HG02884 (cell line): ENCODE measurements around the gene LAMA5.

ENCODE experiments used
- ATAC-seq: cut with Tn5 transposase; IDR thresholded peaks from one replicate; pipeline ENCODE4 v1.9.1; 2021; ENCODE audit warnings: mild to moderate bottlenecking, moderate library complexity; ENCODE audit not compliant: unreplicated experiment

LAMA5 gene

DNA sequence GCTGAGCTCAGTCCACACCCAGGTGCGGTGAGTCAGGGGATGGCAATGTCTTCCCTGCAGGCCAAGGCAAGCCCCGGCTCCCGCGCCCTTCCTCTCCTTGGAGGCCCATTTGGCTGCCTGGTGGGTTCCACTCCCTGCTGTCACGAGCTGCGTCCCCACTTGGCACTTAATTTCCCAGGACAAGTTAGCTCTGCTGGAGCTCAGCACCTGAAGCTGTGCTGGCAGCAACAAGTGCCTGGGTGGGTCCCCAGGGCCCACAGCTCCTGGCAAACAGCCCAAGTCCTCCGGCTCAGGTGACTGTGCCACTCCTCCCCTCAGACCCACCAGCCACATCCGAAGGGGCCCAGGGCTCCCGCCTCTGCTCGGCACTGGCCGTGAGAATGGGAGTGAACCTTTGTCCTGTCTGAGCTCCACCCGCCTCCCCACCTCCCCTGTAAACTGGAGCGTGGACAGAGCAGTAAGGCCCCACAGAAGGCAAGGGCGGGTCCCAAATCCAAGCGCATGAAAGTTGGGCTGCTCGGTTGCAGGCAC lies 16.9 kb downstream of the LAMA5 start:
- no peak for ATAC-seq

DNA sequence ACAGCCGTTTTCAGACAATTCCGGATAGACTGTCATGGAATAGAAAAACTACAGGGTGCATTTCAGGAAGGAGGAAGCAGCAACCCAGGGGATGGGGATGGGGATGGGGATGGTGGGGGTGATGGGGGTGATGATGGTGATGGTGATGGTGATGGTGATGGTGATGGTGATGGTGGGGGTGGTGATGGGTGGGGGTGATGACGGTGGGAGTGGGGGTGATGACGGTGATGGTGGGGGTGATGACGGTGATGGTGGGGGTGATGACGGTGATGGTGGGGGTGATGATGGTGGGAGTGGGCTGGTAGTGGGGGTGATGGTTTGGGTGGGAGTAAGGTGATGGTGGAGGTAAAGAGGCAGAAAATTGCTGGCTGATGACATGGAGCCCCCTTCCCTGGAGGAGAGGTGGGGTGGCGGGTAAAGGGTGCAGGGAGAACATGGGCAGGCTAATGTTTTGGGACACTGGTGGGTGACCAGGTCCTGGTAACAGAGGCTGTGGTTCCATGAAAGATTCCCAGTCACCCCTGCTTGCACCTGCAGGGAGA lies 17.5 kb downstream of the LAMA5 start:
- no peak for ATAC-seq

DNA sequence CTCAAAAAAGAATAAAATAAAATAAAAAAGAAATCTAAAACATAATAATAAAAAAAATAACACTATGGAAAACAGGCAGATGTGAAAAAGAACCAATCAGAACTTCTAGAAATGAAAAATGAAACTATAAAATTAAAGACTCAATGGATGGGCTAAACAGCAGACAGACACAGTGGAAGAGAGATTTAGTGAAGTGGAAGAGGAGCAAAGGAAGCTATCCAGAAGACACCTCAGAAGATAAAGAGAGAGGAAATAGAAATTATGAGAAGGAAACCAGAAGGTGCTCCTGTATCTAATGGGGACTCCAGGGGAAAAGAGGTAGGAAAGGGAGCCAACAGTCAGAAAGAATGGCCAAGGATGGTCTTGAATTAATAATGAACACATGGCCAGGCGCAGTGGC lies 18.5 kb downstream of the LAMA5 start:
- no peak for ATAC-seq

DNA sequence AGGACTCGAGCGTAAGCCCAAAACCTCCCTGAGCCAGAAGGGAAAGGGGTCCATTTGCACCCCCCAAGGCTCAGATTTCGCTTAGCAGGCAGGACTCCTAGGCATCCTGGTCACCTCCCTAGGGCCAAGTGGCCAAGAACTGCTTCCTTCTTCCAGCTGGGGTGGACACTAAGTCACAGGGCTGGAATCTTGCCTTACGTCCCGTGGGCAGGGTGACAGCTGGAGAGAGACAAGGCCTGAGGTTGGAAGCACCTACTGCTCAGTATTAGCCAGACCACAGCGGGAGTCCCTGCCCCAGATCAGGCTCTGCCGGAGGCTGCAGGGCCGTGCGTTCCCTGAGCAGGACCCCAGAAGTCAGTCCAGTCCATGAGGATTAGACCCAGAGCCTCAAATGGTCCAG lies 19.7 kb downstream of the LAMA5 start:
- ATAC-seq, result no peak

DNA sequence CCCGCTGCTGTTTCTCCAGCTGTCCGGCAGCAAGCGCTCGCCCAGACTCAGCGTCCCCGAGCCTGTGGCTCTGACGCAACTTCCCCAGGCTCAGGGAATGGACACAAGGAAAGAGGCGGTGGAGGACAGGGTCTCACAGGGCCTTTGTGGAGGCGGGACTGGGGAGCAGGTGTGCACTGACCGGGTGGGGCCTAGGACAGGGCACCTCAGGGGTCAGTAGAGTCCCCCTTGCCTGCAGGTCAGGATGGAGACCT lies 20.0 kb downstream of the LAMA5 start:
- no peak for ATAC-seq

DNA sequence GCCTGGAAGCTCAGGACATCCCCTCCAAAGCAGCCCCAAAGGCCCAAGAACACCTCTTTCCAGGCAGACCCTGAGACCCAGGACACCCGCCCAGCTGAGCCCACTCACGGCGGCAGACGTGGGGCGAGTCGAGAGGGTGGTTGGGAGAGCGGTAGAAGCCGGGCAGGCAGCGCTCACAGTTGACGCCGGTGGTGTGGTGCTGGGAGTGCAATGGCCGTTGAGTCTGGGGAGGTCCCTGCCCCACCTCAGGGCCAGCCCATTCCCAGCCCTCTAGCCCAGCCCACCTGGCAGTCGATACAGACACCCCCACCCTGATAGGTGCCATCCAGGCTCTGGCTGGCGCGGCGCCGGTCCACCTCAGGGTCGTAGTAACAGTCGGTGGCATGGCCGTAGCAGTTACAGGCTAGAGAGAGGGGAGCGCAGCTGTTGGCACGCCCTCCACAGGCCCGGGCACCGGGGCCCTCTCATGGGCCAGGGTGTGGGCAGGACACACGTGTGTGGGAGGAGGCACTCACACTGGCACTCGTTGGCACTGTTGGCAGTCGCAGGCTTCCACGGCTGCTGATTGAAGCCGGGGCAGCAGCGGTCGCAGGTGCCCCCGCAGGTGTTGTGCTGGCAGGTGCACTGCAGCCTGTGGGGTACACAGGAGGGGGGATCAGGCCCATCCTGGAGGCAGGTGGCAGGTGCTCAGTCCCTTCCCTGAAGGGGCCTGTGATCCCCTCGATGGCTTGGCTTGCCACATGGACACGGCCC lies 20.5 kb downstream of the LAMA5 start:
- ATAC-seq, result no peak

DNA sequence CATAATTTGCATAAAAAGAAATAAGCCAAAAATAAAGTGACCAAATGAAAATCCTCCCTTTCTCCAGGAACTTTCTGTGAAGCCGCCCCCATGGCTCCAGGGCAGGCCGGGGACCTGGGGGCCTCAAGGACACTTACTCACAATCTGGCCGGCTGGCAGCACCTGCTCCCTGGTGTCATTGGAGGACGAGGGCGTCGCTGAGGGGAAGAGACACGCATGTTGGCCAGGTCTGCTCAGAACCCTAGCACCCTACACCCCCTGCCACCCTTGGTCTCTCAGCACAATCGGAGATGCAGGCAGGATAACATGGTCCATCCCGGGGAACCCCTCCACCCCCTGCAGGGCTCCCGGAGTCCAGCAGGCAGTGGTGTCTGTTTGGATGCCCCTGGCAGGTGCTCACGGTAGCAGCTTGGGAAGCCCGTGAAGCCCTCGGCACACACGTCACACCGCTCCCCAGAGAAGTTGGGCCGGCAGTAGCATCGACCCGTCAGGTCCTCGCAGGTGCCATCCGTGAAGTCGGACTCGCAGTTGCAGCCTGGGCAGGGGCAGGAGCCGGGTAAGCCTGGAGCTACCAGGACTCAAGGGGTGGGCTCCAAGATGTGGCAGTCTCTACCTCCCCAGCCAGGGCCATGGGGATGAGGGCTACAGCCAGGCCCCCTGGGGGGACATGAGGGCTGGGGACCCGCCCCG lies 21.3 kb downstream of the LAMA5 start:
- no peak for ATAC-seq

DNA sequence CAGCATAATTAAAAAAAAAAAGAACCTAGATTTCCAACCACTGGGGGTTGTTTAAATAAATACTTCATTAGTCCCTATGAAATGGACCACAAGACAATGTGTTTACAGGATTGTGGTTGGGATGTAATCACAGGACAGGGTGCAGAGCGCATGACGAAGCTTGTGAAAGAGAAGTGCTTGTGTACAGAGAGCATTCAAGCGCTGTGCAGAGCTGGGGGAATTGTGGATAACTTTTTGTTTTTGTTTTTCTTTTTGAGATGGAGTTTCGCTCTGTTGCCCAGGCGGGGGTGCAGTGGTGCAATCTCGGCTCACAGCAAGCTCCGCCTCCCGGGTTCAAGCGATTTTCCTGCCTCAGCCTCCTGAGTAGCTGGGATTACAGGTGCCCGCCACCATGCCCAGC lies 22.3 kb downstream of the LAMA5 start:
- ATAC-seq, result no peak

DNA sequence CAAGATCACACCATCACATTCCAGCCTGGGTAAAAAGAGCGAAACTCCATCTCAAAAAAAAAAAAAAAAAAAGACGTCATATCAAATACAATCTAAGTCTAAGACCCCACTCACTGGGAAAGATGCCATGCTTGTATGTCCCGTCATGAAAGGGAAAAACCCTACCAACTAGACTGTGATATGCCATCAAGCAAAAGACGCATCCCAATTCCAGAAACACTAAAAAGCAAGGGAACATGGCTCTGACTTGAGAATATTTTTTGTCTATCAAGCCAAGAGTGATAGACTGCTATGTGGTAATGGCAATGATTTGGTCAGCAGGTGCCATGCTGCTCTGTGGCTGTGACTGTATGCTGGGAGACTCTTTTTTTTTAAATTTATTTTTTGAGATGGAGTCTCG lies 23.0 kb downstream of the LAMA5 start:
- ATAC-seq, result no peak

DNA sequence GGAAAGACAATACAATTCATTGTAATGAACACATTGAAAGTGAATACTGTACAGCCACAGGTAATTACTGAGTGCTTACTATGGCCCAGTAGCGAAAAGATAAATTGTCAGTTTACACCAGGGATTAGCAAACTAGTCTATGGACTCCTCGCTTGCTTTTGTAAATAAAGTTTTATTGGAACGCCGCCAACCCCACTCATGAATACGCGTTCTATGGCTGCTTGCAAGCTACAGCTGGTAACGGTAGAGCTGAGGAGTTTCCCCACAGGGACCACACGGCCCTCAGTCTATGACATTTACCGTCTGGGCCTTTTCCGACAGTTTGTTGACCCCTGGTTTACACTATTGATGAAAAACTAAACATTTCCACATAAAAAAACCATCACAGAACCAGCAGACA lies 24.2 kb downstream of the LAMA5 start:
- no peak for ATAC-seq

DNA sequence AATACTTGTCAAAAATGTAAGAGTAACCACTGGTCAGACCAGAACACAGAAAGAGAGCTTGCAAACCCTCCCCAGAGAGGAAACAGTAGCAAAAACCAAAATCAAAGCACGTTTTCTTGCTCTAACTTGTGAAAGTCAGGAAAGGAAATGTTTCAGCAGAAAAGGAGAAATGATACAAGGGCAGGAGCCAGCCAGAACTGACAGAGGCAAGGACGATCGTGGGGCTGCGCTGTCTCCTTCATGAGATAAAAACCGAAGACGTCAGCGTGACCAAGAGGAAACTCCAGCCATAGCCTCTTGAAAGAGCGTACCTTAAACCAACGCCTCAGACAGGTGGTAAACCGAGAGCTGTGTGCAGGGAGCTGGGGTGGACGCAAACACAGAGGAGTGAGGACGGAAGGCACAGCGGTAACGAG lies 27.5 kb downstream of the LAMA5 start:
- peak; percentile 67 for ATAC-seq

DNA sequence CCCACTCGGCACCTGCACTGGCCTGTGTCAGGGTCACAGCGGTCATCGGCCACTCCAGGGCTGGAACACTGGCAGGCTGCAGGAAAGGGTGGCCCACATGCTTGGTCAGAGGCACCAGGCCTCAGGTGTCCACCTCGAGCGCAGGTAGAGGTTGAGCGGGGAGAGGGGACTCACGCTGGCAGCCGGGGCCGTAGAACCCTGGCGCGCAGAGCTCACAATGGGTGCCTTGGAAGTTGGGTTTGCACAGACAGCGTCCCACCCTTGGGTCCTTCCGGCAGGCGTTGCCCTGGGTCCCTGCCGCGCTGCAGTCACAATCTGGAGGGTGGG lies 28.9 kb downstream of the LAMA5 start:
- ATAC-seq, result no peak

DNA sequence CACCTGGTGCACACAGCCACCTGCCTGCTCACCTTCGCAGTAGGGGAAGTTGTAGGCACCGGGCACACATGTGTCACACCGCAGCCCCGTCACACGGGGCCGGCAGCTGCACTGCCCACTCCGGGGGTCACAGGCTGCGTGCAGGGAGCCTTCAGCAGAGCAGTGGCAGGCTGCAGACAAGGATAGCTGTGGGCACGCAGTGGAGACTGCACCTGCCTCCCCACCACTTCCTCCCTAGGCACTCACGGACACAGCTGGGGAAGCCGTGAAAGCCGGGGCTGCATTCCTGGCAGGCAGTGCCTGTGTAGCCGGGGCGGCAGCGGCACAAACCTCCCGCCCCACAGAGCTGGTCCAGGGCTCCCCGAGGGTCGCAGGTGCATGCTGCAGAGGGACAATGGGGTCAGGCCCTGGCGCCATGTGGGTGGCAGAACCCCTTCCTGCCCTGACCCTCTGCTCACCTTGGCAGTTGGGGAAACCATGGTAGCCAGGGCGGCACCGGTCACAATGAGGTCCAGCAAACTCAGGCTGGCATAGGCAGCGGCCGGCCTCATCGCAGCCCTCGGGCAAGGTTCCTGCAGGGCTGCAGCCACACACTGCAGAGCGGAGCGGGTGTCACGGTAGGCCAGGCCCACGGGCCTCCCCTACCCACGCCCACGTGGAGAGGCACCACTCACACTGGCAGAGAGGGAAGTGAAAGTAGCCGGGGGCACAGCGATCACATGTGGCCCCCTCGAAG lies 29.4 kb downstream of the LAMA5 start:
- ATAC-seq, result no peak

DNA sequence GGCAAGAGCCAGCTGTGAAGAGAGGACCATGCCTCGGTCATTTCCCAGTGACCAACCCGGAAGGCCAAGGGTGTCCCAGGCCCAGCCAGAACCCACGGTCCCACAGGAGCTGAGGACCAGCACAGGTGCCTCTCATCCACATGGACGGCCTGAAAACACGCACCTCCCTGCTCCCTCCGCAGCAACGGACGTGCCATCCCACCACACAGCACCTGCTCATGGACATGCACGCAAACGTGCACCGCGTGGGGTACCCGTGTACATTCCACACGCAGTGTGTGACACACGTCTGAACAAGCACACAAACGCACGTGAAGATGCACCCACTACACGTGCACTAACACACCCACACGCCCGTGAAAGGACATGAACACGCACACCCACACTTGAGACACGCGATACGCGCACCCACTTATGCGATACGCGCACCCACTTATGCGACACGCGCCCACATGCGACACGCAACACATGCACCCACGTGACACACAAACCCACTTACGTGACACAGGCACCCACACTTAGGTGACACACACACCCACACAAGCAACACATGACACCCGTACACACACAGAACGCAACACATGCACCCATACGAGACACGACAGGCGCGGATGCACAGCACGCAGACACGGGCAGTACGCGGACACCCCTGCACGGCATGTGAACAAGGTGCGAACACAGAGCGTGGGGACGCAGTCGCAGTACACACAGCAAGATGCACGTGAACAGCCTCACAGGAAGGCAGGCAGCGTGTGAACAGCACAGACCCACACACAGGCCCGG lies 30.1 kb downstream of the LAMA5 start:
- ATAC-seq, result no peak

DNA sequence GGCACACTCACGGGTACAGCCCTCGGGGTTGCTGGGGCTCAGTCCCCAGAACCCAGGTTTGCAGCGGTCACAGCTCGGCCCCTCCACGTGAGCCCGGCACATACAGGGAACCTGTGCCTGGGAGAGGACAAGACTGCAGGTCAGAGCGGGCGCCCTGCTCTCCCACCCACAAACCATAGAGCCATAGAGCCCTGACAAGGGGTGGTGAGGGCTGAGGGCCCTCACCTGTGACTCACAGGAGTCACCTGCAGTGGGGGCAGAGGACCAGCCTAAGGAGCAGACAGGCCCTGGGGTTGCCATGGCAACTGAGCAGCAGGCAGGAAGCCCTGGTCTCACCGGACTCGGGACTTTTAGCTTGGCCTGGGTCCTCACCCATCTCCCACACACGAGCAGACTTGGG lies 30.8 kb downstream of the LAMA5 start:
- ATAC-seq, result no peak

DNA sequence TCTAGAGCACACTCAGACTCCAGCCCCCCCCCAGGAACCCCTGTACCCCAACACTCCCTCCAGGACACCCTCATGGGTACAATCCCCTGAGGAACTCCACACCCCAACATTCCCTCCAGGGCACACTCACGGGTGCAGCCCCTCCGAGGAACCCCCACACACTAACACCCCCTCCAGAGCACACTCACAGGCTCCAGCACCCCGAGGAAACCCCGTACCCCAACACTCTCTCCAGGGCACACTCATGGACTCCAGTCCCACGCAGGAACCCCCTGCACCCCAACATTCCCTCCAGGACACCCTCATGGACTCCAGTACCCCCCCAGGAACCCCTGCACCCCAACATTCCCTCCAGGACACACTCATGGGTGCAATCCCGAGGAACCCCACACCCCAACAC lies 31.6 kb downstream of the LAMA5 start:
- ATAC-seq, result no peak

DNA sequence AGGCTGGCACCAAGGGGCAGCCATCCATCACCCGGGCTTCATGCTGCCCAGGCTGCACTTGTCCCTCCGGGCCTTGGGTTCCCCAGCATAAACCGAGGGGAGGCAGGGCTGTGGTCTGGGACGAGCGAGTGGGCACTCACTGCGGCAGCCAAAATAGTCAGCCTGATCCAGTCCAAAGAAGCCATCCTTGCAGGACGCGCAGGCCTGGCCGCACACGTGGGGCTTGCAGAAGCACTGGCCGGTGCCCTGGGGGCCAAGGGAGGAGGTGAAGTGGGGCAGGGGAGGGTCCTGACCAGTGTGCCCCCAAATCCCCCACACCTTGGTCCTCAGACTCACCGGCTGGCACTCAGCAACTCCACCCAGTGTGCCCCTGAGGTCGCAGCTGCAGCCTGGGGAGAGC lies 32.2 kb downstream of the LAMA5 start:
- ATAC-seq, result no peak

DNA sequence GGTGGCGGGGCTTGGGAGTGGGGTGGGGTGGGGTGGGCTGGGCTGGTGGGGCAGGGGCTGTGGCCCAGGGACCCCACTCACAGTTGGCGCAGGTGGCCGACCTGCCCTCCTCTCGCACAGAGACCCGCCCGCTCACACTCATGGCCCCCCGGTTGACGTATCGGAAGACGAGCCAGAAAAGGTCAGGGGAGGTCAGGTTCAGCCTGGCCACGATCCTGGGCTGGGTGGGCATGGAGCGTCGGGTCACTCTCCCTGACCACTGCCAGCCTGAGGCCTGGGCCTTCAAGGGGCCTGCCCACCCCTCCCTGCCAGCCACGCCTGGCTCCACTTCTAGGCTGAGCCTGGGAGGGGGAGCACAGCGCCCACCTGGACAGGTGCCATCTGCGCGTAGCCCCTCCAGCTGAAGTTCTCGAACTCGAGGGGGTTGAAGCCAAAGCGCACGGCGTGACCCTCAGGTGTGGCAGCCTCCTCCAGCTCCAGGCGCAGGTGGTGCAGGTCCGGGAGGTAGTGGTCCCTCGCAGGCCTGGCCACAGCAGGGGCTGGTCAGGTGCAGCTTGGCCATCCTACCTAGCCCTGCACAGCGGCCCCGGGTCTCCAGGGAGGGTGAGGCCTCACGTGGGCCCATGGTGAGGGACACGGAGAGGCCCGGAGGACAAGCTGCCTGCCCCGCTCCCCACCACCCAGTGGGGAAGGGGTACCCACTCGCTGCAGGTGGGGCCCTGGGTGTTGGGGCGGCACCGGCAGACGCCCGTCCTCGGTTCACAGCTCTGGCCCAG lies 33.1 kb downstream of the LAMA5 start:
- no peak for ATAC-seq

DNA sequence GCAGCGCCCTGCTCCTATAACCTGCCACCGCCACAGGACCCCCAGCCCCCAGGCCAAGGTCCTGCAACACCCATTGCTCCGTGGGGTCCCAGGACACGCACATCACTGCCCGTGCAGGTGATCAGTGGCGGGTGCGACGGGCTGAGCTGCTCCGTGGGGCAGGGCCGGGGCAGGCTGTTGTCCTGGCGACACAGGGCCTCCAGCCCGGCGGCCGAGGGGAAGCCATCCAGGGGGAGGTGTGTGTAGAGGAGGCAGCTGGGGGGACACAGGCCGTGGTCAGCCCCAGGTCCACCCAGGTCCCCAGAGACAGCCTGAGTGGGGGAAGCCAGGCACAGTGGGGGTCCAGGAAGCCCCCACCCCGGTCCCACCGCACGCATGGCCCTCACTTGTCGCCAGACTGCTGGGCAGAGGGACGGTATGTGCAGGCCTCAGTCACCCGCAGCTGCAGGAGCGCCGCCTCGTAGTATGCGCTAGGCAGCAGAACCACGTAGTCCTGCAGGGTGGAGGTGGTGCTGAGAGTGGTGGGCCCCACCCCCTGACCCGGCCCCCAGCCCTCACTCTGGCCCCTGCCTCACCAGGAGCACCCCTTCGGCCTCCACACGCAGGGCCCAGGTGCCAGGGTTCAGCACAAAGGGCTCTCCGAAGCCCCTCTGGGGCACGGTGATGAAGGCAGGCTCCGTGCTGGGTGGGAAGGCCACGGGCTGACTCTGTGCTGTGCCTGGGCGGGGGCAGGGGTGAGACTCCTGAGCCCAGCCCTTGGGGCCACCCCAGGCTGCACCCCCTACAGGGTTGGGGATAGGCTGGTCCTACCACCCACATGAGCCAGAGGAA lies 33.9 kb downstream of the LAMA5 start:
- ATAC-seq, result no peak

DNA sequence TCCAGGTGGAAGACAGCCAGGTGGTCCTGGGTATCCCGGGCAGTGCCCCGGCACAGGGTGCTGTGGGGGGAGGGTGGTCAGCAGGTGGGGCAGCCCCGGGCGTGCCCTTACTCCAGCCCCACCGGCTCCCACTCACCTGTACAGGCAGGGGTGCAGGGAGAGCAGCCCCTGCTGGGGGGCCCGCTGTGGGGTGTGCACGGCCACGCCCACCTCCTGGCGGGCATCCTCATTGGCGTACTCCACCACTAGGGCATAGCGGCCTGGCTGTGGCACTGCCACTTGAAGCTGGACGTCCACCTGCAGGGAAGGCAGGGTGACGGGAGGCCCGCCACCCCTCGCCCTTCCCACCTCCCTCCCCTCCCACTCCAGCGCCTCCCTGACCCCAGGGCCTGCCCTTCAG lies 34.7 kb downstream of the LAMA5 start:
- no peak for ATAC-seq
